ENCODE measurements around the gene ARHGAP21. TPM values are rescaled to one million over a fixed set of nuclear protein-coding genes. Genes with fewer than 3 reads are reported as not detected.

The ARHGAP21 gene
- polyA plus RNA-seq, 1 donor (not counting 4 experiments of a cell fraction or from before 2014, with no cell fraction given), result 78.5 TPM

GRCh38 chr10:24715246-24715769 is 8.4 kb downstream of the ARHGAP21 start:
- peaks cover 16% of the 10 kb centered on the region for H4K20me1 ChIP-seq (ENCODE audit: control insufficient read depth, extremely low read depth, insufficient read depth, low read length)
- no peak overlapping the region for H3K4me3 ChIP-seq (ENCODE audit: control insufficient read depth in 2 of 3, extremely low read depth in 1 of 3, insufficient read depth in 2 of 3, low read depth in 1 of 3, low read length in 3 of 3)
- DNase-seq (ENCODE audit: low read depth, low spot score) (no peak), FAIRE-seq (no peak)
- TF ChIP-seq EZH2 (IDR thresholded peaks at IDR 0.05; ENCODE audit: low read length) (no peak), CTCF (optimal IDR thresholded peaks at IDR 0.05 in 1 of 3, IDR thresholded peaks at IDR 0.05 in 1 of 3, conservative IDR thresholded peaks at IDR 0.05 in 1 of 3; ENCODE audit: extremely low read depth in 1 of 3, insufficient read depth in 2 of 3, low read length in 3 of 3) (no peak)
- peaks cover 0 to 3% of the 10 kb centered on the region in 2 experiments for H3K36me3 ChIP-seq (ENCODE audit: control insufficient read depth in 2 of 2, extremely low read depth in 1 of 2, insufficient read depth in 2 of 2, low read length in 2 of 2)
- H3K9me3 ChIP-seq (ENCODE audit: control insufficient read depth, low read depth, low read length), result no peaks in the 10 kb centered on the region
- no peak overlapping the region for H3K27ac ChIP-seq (ENCODE audit: control insufficient read depth, insufficient read depth, low read length)
- H3K4me1 ChIP-seq (ENCODE audit: control insufficient read depth, extremely low read depth, insufficient read depth, low read length), result peaks cover 31% of the 10 kb centered on the region
- H3K4me2 ChIP-seq (ENCODE audit: control insufficient read depth, extremely low read depth, insufficient read depth, low read depth, low read length), result no peak overlapping the region
- peaks cover 98% of the 10 kb centered on the region for H3K79me2 ChIP-seq (ENCODE audit: control insufficient read depth, insufficient read depth, low read length)
- H2AFZ ChIP-seq (ENCODE audit: control insufficient read depth, low read length), result no peak overlapping the region
- dilution Hi-C loops (cut with MboI; ENCODE audit: extremely low pct_ligation_motif_present, low sequenced_read_pairs), result no loop called here
- H3K9me1 ChIP-seq (ENCODE audit: control insufficient read depth, extremely low read depth, insufficient read depth, low read length), result no peaks in the 10 kb centered on the region
- no peak overlapping the region for H3K9ac ChIP-seq (ENCODE audit: control insufficient read depth, extremely low read depth, insufficient read depth, low read length)
- H3K27me3 ChIP-seq (ENCODE audit: control insufficient read depth, extremely low read depth, insufficient read depth, low read length), result no peaks in the 10 kb centered on the region

- dilution Hi-C loops (cut with MboI; ENCODE audit: extremely low pct_ligation_motif_present, low sequenced_read_pairs), result no loop called here
- H3K4me1 ChIP-seq (ENCODE audit: control insufficient read depth, extremely low read depth, insufficient read depth, low read length), result peaks cover 18% of the 10 kb centered on the region
- H3K9me3 ChIP-seq (ENCODE audit: control insufficient read depth, low read depth, low read length), result no peaks in the 10 kb centered on the region
- no peak overlapping the region for H3K9ac ChIP-seq (ENCODE audit: control insufficient read depth, extremely low read depth, insufficient read depth, low read length)
- FAIRE-seq (no peak), DNase-seq (ENCODE audit: low read depth, low spot score) (no peak)
- H3K4me2 ChIP-seq (ENCODE audit: control insufficient read depth, extremely low read depth, insufficient read depth, low read depth, low read length), result no peak overlapping the region
- H3K9me1 ChIP-seq (ENCODE audit: control insufficient read depth, extremely low read depth, insufficient read depth, low read length), result no peaks in the 10 kb centered on the region
- peaks cover 98% of the 10 kb centered on the region for H3K79me2 ChIP-seq (ENCODE audit: control insufficient read depth, insufficient read depth, low read length)
- peaks cover 16% of the 10 kb centered on the region for H4K20me1 ChIP-seq (ENCODE audit: control insufficient read depth, extremely low read depth, insufficient read depth, low read length)
- no peak overlapping the region for H3K4me3 ChIP-seq (ENCODE audit: control insufficient read depth in 2 of 3, extremely low read depth in 1 of 3, insufficient read depth in 2 of 3, low read depth in 1 of 3, low read length in 3 of 3)
- peaks cover 3 to 4% of the 10 kb centered on the region in 2 experiments for H3K36me3 ChIP-seq (ENCODE audit: control insufficient read depth in 2 of 2, extremely low read depth in 1 of 2, insufficient read depth in 2 of 2, low read length in 2 of 2)
- no peak overlapping the region for H3K27ac ChIP-seq (ENCODE audit: control insufficient read depth, insufficient read depth, low read length)
- H2AFZ ChIP-seq (ENCODE audit: control insufficient read depth, low read length), result no peak overlapping the region
- no peaks in the 10 kb centered on the region for H3K27me3 ChIP-seq (ENCODE audit: control insufficient read depth, extremely low read depth, insufficient read depth, low read length)
- no peak for TF ChIP-seq EZH2 (IDR thresholded peaks at IDR 0.05; ENCODE audit: low read length)
- no peak for TF ChIP-seq CTCF (optimal IDR thresholded peaks at IDR 0.05 in 1 of 3, IDR thresholded peaks at IDR 0.05 in 1 of 3, conservative IDR thresholded peaks at IDR 0.05 in 1 of 3; ENCODE audit: extremely low read depth in 1 of 3, insufficient read depth in 2 of 3, low read length in 3 of 3)
Measured at GRCh38 chr10:24713086-24713485, 10.6 kb downstream of the ARHGAP21 start.
